Activated CD4-positive, CD25-positive, alpha-beta regulatory T cell treated with anti-CD3 and anti-CD28 coated beads, Interleukin-2, amount 50 U/mL, for 16 hours (primary cell): Measurements from ENCODE around the gene SCNN1A.

ENCODE experiments used
- DNase-seq: peaks from one replicate; pipeline ENCODE4 v3.0.0-alpha.2; 2020; ENCODE audit warnings: low read depth, low spot score

Gene SCNN1A

DNA sequence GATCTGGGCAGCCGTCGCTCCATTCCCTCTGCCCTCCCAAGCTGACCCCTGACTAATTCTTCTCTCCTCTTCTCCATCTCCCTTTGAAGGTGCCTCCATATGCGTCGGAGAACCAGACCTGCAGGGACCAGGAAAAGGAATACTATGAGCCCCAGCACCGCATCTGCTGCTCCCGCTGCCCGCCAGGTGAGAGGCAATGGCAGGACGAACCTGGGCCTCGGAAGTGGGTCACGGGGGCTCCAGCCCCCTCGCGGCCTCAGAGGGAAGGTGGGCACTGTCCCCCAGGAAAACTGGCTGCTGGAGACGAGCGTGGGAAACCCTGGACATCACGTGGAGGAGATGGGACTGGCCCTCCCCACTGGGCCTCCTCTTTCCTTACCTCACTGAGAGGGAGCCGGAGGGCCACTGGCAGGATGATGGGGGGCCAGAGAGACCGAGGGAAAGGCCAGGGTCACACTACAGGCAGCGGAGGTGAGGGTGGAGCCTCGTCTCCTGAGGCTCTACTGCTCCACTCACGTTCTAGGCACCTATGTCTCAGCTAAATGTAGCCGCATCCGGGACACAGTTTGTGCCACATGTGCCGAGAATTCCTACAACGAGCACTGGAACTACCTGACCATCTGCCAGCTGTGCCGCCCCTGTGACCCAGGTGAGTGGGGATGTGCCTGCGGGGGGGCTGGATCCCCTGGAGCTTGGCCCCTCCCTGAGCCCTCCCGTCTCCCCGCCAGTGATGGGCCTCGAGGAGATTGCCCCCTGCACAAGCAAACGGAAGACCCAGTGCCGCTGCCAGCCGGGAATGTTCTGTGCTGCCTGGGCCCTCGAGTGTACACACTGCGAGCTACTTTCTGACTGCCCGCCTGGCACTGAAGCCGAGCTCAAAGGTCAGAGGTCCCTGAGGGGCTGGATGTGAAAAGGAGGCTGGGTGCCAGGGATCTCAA is 9.4 kb upstream of the SCNN1A start:
- DNase-seq = no peak

DNA sequence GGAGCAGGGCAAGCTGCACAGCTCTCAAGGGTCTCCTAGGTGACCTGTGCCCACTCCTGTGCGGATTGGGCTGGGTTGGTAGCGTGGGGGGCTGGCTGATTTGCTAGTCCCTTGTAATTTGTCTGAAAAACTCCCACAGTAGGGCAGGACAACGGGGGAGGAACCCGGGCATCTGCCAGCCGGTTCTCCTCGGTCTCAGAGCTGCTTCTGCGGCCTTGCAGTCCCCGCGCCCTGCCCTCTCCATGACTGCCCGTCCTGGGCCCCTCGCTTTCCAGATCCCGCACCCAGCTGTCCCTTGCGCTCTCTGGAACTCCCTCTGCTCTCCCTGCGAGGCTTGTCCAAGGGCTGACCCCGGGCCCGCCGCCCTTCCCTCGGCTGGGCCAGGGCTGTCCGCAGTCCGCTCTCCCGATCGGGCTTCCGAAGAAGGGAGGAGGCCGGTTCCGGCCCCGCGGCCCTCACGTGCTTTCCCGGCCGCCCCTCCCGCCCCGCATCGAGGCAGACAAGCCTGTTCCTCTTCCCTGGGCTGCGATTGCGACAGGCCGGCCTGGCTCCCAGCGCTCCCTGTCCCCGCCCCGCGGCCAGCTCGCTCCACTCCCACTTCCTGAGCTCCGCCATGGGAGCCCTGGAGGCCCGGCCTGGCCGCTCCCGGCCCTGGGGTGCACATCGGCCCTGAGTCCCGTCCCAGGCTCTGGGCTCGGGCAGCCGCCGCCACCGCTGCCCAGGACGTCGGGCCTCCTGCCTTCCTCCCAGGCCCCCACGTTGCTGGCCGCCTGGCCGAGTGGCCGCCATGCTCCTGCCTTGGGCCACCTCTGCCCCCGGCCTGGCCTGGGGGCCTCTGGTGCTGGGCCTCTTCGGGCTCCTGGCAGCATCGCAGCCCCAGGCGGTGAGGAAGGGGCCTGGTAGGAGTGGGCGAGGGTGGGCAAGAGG is 8.5 kb upstream of the SCNN1A start, which contains the start of gene LTBR:
LTBR (plus strand) TSS at position 591 of the 927 bp plus-strand sequence; CDS start at position 788, 197 bp downstream.
- no peak for DNase-seq

DNA sequence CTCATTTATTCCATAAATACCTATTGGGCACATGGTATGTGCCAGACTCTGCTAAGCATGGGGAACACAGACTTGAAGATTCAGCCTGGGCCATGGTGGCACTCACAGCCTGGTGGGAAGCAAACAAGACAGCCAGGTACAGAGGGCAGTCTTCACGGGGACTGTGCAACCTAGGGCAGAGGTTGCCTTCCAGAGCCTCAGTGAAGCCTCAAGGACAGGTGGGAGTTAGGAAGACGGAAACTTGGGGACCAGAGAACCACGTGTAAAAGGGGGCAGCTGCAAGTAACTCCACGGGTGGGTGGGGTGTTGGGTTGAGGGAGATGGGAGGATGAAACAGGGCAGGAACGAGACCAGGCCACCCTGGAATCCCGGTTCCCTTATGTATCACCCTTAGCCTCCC is 7.6 kb upstream of the SCNN1A start:
- DNase-seq = no peak

DNA sequence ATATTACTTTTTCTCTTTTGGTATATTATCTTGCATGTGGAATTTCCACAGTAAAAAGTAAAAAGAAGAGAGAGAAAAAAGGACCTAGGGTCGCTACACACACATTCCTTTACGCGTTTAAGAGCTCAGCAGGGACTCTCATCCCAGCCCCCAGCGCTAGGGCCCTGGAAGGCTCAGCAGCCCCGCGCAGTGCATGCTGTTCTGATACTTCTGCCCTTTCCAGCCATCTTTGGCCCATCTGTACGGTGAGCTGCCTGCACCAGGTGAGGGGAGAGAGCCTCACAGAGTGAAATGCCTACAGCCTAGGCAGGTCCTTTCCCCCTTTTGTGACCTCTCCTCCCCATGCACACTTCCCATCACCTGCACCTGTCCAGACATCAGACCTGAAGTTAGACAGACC is 7.0 kb upstream of the SCNN1A start:
- no peak for DNase-seq

DNA sequence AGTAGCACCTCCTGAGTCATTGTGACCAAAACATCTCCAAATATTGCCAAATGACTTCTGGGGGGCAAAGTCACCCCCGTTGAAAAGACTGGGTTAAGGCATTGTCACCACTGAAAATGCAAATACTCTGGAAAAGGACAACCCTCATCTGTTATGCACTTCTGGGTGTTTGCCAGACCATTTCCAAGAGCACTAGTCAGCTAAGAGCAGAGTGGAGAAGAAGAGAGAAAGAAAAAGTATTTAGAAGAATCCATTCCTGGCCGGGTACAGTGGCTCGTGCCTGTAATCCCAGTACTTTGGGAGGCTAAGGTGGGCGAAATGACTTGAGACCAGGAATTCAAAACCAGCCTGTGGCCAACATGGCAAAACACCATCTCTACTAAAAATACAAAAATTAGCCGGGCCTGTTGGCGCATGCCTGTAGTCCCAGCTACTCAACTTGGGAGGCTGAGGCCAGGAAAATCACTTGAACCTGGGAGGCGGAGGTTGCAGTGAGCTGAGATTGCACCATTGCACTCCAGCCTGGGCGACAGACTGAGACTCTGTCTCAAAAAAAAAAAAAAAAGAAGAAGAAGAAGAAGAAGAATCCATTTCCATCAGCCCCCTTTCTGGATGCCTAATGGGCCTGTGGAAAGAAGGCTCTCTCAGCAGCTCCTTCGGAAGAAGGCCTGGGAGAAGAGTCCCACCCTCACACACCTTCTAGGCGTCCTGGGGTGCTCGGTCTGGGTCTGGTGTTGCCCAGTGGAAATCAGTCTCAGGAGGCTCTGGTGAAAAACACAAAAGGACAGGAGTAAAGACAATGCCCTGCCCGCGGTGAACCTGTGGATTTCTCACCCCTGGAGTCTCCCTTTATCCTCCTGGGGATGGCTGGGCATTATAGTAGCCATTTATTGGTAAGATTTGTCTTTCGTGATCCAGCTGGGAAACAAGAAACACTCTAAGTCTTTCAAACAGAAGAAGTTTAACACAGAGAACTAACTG is 5.1 kb upstream of the SCNN1A start:
- DNase-seq = no peak

DNA sequence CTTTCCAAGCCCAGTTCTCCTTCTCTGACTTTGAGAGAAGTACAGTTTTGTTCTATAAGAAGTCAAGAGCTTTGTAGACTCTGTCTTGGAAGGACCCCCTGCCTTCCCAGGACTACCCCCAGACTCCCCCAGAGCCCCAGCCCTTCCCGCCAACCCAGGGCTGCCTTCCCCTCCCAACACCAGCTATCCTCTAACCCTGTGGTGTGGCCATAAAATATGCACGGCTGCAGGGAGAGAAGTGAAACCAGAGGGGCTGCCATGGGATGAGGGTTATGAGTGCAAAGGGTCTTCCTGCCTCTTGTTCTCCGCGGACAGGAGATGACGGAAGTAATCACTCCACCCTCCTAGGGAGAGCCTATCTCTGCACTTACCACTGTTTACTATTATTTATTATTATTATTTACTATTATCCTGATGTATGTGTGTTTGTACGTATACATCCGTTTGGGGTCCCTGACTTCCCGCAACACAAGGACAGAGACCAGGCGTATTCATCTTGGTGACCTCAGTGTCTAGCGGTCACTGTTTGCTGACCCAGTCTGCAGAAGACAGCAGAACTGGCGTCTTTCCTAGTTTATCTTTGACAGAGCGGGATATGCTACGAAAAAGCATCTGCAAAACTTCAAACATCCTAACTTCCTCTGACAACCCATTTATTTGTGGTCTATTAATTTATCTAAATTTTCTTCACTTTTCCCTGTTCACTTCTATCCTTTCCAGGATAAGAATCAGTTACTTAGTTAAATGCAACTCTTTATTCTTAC is 3.5 kb upstream of the SCNN1A start:
- DNase-seq = no peak

DNA sequence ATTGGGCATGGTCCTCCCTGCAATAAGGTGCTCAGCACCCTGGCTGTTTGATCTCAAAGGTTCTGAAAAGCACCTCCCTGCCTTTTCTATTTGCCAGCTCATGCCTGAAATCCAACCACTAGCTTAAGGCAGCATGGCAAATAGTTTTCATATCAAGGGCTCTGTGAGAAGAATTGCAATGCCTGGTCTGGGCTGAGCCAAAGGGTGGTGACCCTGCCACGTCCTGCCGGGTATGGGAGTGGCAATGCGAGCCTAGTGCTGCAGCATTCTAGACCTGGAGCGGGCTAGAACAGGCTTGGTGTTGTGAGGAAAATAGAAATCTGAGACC is 2.3 kb upstream of the SCNN1A start:
- DNase-seq = no peak

DNA sequence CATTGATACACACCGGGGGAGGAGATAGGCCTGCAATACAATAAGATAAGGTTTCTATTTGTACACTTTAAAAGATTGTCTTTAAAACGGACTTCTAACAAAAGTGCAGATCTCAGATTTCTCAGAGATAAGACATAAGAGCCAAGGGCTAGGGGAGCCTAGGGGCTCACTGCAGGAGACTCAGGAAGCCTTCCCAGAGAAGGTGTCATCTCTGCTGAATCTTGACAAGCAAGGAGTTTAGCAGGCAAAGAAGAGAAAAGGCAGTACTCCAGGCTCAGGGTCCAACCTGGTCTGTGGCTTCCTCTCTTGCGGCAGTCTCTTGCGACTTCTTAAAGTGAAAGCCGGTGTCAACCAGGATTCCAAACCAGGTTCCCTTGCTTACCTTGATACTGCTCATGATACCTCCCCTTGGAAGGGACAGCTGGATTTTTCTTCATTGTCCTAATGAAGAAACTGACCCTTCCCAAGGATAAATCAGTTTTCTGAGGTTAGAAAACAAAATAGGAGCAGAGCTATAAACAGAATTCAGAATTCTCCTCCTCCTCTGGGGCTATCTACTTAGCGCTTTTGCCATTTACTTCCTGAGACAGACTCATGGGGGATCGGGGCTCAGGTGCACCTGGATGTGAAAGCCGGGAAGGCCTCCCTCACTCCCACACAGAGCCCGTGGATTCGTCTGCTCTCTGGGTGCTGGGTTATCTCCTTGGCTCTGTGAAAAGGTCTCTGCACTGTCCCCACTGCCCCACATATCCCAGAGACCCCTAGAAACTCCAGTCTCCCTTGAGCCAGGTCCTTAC is 1.7 kb upstream of the SCNN1A start:
- no peak for DNase-seq

DNA sequence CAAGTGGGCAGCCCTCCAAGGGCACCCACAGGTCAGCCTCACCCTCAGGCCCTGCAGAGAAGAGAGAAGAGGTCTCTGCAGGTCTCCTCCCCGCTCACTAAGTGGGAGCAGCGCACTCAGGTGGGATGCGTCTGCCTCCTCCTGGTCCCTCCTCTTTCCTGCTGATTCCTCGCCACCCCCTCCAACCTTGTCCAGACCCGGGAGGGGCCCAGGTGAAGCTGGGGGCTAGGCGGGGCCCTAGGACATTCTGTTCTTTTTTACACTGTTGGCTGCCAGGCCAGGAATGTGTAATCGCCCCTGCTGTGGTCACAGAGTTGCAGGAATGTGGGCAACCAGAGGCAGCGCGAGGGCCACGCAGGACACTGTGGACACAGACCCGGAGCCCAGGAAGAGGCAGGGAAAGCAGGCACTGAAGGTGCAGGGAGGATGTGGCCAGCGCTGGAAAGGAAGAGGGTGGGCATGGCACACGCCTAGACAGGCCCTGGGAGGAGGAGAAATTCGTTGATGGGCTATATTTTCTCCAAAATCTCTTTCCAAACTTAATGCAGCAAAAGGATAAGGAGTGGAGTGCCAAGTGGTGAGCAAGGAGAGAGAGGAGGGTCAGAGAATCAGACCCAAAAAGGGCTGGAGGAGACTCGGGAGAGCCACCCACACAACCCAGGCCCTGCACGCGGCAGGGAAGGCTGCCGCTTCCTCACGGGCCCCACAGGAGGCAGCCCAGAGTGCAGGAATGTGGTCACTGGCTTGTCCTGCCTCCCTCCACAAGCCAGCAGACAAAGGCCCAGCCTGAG is 911 bp upstream of the SCNN1A start:
- DNase-seq = no peak

DNA sequence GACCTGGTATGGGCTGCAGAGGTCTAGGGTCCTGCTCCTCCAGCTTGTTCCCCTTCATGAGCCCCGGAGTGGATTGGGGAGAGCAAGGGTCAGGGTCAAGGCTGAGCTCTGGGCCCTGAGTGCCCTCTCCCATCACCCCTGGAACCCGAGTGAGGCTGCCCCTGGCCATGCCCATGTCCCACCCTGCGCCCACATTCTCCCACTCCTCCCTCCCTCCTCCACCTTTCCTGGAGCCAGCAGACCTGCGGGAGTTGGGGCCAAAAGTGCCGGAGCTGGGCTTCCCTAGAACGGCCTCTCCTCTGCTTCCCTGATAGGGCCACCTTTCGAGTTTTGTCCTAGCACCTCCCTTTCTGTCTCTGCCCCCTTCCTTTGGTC is 590 bp downstream of the SCNN1A start:
- DNase-seq = no peak

DNA sequence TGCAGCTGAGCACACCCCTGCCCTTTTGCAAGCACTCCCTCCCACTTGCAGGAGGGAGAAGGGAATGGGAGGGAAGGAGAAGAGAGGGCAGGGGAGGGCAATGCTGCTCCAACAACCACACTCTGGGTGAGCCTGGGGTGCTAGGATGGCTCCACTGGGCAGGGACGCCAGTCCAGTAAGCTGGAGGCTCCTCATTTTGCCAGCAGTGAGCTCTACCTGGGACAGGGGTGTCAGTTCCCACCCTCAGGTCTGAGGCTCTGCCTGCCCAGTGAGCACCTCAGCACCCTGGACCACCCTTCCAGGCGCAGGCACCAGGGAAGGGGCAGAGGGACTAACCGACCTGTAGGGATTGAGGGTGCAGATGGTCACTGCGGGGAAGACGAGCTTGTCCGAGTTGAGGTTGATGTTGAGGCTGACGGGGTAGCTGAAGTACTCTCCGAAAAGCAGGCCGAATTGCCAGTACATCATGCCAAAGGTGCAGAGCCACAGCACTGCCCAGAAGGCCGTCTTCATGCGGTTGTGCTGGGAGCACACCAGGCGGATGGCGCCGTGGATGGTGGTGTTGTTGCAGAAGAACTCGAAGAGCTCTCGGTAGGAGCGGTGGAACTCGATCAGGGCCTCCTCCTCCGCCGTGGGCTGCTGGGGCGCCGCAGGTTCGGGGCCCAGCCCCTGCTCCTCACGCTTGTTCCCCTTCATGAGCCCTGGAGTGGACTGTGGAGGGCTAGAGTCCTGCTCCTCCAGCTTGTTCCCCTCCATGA is 1.2 kb downstream of the SCNN1A start:
- DNase-seq = no peak

DNA sequence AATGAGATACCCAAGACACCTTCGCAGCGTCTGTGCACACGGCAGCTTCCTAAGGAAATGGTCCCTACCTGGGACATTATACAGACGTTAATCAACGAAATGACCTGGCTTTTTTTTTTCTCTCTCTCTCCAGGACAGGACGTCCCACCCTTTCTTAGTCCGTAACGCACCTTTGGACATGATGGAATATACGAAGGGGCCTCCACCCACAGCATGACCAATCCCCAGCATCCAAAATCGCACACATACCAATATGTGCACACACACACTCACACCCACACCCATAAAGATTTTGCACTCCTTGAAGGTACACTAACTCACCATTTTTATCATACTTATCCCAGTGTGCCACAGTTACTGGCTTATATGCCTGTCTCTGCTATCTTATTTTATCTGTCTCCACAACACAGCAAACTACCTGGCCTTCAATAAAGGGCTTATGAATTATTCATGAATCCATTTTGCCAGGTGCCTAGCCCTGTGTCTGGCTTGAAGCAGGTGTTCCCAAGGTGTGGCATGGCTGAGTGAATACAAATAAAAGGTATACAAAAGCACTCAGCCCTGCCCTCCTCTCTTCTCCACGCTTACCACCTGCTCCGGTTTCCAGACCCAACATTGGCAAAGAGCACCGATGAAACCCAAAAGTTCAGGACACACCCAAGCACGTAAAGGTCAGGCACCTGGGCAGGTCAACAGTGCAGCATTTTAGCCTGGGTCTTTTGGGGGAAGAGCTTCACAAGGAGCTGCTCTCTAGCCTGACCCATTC is 2.2 kb downstream of the SCNN1A start:
- no peak for DNase-seq

DNA sequence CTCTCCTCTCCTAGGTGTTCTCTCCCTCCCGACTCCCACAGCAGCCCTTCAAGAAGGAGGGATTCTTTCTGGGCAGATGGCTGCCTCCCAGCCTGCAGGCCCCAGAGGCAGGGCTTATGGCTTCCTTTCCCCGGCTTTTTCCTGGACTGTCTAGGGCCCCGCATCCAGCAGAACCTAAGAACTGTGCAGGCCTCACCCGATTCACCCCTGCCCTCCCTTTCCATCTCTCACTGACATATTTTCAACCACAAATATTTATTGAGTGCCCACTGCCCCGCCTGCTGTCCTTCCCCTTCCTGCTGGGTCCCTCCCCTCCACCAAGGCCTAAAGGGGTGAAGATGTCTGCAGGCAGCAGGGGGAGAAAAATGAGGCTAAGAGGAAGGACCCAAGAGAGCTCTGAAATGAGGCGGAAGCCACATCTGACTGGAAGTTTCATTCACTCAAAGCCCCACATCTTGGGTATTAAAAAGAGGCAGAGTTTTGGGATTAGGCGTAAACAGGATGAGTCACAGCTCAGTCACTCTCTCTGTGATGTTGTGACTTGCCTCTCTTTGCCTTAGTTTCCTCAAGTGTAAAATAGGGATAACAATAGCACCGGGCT is 2.9 kb downstream of the SCNN1A start:
- no peak for DNase-seq

DNA sequence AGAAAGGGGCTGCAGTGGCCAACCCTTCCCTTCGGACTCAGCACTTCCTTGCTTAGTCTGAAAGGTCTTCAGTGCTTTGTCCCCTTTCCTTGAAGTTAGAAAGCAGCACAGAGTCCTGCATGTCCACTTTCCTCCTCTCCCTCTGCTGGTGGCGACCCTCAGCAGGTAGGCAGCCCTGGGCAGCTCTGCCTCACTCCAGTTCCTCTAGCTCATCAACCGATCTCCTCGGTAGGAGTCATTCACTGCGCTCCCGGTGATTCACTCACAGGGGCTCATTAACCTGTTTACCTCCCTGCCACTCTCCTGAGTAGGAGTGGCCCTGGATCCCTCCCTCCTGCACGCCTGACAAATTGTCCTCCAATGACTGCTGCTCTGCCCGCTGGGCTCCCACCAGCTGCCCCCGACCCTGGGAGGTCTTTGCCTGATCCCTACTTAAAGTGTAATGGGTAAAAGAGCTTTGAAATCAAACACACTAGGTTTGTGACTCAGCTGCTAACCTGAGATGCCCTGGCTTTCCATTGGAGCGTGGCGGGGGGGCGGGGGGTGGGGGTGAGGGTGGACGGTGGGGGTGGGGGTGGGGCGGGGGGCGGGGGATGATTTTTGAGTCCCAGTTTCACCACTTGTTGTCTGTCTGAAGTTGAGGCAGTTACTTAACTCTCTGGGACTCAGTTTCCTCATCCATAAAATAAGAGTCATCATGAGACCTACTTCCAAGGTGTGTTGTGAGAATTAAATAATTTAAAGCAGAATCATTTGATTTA is 4.2 kb downstream of the SCNN1A start:
- no peak for DNase-seq

DNA sequence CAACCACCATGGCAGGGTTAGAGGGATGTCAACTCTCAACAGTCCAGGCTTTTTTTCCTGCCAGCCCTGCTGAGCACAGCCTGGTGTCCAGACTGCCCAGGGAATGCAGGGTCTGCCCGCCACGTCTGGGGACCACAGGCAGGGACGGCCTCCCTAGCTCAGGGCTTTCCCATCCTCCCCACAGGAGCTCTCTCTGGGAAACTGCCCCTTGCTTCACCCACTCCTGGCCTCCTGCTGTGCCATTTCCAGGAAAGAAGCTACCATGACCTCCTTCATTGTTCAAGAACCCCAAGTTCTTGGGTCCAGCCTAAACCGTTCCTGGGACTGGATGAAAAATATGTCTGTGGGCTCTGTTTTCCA is 4.8 kb downstream of the SCNN1A start:
- DNase-seq = no peak

DNA sequence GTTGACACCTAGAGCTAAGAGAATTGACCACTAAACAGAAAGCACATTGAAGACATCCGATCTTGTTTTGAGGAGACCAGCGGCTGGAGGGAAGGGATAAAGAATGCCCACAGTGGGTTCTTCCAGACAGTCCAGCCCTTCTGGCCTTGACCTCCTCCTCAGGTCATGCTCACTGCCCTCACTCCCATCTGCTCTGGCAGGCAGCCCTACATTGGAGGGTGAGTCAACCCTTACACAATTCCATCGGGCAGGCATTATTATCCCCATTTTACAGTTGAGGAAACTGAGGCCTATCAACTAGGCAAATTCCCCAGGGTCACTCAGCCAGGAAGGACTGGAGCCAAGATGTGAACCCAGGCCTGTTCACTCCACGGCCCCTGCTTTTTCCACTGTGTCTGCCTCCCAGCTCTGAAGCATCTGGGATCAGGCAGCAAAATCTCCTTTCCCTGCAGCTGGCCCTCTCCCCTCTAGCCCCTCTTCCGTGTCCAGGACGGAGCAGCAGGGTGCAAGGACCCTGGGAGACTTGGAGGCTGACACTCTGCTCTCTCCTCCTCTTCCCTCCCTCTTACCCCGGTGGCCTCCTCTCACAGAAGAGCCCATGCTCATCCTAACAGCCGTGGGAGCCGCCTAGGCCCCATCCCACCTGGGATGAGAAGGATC is 5.3 kb downstream of the SCNN1A start:
- no peak for DNase-seq
